ENCODE data around the gene TMCO6. TPM values are rescaled to one million over a fixed set of nuclear protein-coding genes. Genes with fewer than 3 reads are reported as not detected.
"Not testable (repeated sequence)": the region's sequence is repeated elsewhere in the genome, so short reads cannot be mapped to it uniquely, and the experiment has no call there.

Gene TMCO6
- total RNA-seq, 4 donors from 2014 or later, result 60.3 to 99.8 (median 67.3) TPM

DNA sequence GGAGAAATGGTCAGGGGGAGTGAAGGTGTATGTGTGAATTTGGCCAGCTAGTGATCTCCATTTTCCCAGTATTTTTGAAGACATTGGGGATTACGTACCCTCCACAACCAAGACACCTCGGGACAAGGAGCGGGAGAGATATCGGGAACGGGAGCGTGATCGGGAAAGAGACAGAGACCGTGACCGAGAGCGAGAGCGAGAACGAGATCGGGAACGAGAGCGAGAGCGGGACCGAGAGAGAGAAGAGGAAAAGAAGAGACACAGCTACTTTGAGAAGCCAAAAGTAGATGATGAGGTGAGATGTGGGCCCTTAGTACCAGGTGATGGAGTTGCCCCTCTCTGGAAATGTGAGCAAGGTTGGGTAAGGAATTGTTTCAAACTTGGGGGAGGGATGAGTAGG lies 19.6 kb downstream of the TMCO6 start:
- no peak for DNase-seq (ENCODE audit: low spot score in 2 of 2)
- intact Hi-C loops (cut with DNase I; ENCODE audit: low total_unique reads), result no loop called here
- TF ChIP-seq POLR2A (IDR thresholded peaks at IDR 0.05), result no peak
- TF ChIP-seq, protein P1, sequence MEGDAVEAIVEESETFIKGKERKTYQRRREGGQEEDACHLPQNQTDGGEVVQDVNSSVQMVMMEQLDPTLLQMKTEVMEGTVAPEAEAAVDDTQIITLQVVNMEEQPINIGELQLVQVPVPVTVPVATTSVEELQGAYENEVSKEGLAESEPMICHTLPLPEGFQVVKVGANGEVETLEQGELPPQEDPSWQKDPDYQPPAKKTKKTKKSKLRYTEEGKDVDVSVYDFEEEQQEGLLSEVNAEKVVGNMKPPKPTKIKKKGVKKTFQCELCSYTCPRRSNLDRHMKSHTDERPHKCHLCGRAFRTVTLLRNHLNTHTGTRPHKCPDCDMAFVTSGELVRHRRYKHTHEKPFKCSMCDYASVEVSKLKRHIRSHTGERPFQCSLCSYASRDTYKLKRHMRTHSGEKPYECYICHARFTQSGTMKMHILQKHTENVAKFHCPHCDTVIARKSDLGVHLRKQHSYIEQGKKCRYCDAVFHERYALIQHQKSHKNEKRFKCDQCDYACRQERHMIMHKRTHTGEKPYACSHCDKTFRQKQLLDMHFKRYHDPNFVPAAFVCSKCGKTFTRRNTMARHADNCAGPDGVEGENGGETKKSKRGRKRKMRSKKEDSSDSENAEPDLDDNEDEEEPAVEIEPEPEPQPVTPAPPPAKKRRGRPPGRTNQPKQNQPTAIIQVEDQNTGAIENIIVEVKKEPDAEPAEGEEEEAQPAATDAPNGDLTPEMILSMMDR (IDR thresholded peaks at IDR 0.05), result no peak
- no peak overlapping the region for H3K4me3 ChIP-seq (ENCODE audit: low read depth, poor library complexity, severe bottlenecking)
- 95 to 96% methylated on average over 17 of the region's 17 CpGs for WGBS, 2 donors

DNA sequence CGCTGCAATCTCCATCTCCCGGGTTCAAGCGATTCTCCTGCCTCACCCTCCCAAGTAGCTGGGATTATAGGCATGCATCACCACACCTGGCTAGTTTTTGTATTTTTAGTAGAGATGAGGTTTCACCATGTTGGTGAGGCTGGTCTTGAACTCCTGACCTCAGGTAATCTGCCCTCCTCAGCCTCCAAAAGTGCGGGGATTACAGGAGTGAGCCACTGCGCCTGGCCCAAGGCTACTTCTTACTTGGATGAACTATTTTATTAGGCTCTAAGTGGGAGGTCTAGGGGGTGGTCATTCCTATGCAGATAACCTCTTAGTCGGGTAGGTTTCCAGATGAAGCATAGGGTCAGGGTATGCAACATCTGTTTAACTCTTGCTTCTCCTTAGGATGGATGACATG lies 21.1 kb downstream of the TMCO6 start:
- WGBS, 2 donors, result 84 to 88% methylated on average over 6 of the region's 6 CpGs
- H3K4me3 ChIP-seq (ENCODE audit: low read depth, poor library complexity, severe bottlenecking); intact Hi-C loops (cut with DNase I; ENCODE audit: low total_unique reads): not testable (repeated sequence)
- DNase-seq (ENCODE audit: low spot score in 2 of 2), result peak in 1 of 2 donors; percentile 70

DNA sequence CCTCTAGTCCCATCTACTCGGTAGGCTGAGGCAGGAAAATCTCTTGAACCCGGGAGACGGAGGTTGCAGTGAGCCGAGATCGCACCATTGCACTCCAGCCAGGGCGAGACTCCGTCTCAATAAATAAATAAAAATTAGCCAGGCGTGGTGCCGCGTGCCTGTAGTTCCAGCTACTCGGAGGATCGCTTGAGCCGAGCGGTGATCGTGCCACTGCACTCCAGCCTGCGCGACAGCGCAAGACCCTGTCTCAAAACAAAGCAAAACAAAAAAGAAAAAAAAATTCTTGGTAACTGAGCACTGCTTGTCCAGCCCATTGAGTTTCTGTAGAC lies 24.7 kb downstream of the TMCO6 start:
- intact Hi-C loops (cut with DNase I; ENCODE audit: low total_unique reads), result no loop called here
- TF ChIP-seq, protein P1 (IDR thresholded peaks at IDR 0.05), result no peak
- no peak for TF ChIP-seq POLR2A (IDR thresholded peaks at IDR 0.05)
- 13 to 16% methylated on average over 18 of the region's 18 CpGs for WGBS, 2 donors
- peak overlapping the region; percentile 84 for H3K4me3 ChIP-seq (ENCODE audit: low read depth, poor library complexity, severe bottlenecking)
- no peak for DNase-seq (ENCODE audit: low spot score in 2 of 2)

DNA sequence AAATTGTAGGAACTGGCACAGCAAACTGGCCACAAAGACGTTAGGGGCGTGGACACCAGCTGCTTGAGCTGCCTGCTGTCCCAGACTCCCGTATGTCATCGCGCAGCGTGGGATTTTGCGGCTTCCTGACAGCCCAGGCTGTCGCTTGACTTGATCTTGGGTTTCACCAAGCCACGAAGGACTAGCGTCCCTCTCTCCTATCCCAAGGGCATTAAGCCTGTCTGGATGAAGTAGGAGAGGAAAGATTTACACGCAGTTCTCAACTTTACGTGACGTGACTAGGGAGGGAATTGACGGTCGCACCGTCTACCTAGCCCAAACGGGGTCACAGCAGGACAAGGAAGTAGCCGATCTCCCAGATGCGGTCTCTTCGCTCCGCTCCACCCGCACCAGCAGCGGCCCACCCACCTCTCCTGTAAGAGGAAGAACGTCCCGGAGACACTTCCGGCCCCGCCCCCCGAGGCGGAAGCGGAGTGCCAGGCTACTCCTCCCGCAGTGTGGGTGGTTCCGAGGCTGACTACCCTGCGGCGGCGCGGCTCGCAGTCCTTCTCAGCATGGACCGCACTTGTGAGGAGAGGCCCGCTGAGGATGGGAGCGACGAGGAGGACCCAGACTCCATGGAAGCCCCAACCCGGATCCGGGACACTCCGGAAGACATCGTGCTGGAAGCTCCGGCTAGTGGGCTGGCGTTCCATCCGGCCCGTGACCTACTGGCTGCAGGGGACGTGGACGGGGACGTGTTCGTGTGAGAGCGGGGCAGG lies 25.3 kb downstream of the TMCO6 start, which contains the start of gene WDR55:
Gene WDR55 (plus strand): TSS at position 546 of the 761 bp plus-strand sequence. CDS start 9 bp downstream, at position 555.
- 0 to 2% methylated on average over 47 to 53 of the region's 54 CpGs for WGBS, 2 donors
- DNase-seq (ENCODE audit: low spot score in 2 of 2), result peak; percentile 96 to 99
- TF ChIP-seq, protein P1 (IDR thresholded peaks at IDR 0.05), result no peak
- TF ChIP-seq POLR2A (IDR thresholded peaks at IDR 0.05), result no peak
- peak within 1 kb of the TSS; percentile 84 for H3K4me3 ChIP-seq (ENCODE audit: low read depth, poor library complexity, severe bottlenecking)
- intact Hi-C loops (cut with DNase I; ENCODE audit: low total_unique reads), result no loop called here

DNA sequence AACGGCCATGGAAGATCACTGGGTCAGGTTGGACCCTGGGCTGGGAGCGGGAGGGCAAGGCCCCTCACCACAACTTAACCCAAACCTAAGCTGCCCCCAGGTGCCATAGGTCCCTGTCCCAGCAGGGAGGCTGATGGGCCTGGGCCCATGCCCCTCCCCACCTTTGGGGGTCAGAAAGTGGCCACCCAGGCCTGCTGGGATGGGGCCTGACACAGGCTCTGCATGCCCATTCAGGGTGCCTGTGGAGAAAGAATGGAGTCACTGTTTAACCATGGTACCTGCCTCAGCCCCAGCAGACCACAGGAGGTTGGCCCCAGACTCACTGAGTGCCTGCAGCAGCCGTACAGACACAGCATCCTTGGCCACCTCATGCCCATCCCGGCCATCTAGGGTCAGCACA lies 31.8 kb downstream of the TMCO6 start:
- DNase-seq (ENCODE audit: low spot score in 2 of 2); intact Hi-C loops (cut with DNase I; ENCODE audit: low total_unique reads); H3K4me3 ChIP-seq (ENCODE audit: low read depth, poor library complexity, severe bottlenecking): not testable (repeated sequence)
- 100% methylated on average over 2 of the region's 4 CpGs for WGBS, 2 donors

GRCh38 chr5:140671472-140672125 lies 32.3 kb downstream of the TMCO6 start:
- no peak overlapping the region for H3K4me3 ChIP-seq (ENCODE audit: low read depth, poor library complexity, severe bottlenecking)
- TF ChIP-seq, protein P1 (IDR thresholded peaks at IDR 0.05), result no peak
- no peak for TF ChIP-seq POLR2A (IDR thresholded peaks at IDR 0.05)
- 91 to 97% methylated on average over 2 to 4 of the region's 7 CpGs for WGBS, 2 donors
- no peak for DNase-seq (ENCODE audit: low spot score in 2 of 2)
- intact Hi-C loops (cut with DNase I; ENCODE audit: low total_unique reads), result no loop called here

Measured in lower leg skin (tissue), 4 donors.